Stimulated activated CD4-positive, alpha-beta T cell treated with anti-CD3 and anti-CD28 coated beads, Interleukin-12 subunit alpha, Interleukin-12 subunit beta, amount 100 ng/mL, for 4 hours (primary cell): ENCODE measurements around the gene POLR3C.

Source experiments
- DNase-seq: peaks from one replicate; pipeline ENCODE4 v3.0.0-alpha.2; 2020

Gene POLR3C

DNA sequence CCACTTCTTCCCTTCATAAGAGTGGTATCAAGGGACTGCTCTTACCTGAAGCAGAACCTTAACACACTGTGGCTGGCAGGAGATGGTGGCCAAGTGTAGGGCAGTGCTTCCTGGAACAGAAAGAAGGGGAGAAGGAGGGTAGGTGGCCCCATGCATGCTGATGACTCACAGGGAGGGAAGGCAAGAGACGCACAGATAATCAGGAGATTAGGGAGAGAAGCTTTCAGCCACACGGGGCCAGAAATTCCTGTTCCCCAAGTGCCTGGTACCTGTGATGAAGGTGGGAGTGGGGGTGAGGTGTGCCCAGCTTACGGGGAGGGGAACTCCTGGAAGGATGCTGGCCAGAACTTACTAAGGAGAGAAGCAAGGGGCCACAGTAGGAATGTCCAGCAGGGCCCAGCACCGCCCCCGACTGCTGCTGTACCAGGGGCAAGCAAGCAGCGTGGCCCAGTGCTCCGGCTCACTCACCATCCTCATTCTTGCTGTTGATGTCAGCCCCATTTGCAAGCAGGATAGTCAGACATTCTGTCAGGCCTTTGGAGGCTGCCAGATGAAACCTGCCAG is 54.0 kb downstream of the POLR3C start:
- DNase-seq, result no peak

GRCh38 chr1:145878724-145879123 is 54.7 kb downstream of the POLR3C start:
- no peak for DNase-seq

DNA sequence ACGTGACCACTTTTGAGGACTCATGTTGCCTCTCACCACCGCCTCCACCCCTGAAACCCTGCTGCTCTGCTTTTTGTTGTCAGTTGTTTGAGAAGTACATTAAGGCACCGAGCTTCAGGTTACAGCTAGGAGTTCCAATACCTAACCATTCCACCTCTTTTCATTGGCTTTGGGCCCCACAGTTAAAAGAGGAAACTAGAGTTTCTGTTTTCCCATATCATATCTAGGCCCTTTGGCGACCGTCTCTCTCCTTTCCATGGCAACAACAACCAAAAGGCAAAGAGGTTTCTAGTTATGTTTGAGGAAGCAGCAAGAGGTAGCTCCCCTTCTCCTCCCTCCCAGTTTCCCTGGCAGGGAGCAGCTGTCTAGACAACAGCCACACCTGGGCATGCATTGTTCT is 55.8 kb downstream of the POLR3C start:
- no peak for DNase-seq

DNA sequence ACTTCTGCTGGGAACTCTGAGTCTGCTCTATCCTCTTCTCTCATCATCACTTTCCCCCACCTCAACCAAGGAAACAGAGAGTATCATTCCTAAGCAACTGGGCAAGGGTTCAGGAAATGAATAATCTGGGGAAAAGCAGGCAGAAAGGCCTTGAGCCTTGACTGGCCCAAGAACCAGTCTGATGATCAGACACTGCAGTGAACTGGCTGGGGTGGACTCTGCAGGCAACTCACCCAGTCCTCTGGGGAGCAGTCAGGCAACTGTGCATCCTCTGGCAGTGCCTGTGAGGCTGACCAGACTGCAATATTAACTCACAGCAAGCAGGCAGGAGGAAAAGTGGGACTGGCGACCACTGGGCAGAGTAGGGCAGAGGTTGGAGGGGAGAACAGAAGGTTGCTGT is 60.7 kb downstream of the POLR3C start:
- DNase-seq, result no peak

GRCh38 chr1:145885738-145886287 is 61.8 kb downstream of the POLR3C start, which contains the start of gene ANKRD35:
ANKRD35 (minus strand) TSS chr1:145885866; CDS start chr1:145885758, 108 bp downstream.
- peak; percentile 84 for DNase-seq

- DNase-seq, result no peak
Measured at GRCh38 chr1:145886390-145886789, 62.4 kb downstream of the POLR3C start.

GRCh38 chr1:145886816-145887215 is 62.8 kb downstream of the POLR3C start:
- no peak for DNase-seq

DNA sequence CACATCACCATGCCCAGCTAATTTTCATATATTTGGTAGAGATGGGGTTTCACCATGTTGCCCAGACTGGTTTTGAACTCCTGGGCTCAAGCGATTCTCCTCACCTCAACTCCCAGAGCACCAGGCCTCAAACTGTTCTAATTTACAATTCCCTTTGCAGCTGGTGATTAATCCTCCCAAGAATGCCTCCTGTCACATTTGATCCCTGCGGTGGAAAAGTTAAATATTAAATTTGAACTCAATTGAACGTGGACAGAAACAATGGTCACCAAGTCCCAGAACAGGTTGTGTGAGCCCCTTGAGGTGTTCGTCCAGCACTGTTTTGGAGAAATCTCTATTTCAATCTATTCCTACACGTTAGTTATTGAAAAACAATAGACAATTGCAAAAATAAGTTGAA is 63.6 kb downstream of the POLR3C start:
- DNase-seq, result no peak

GRCh38 chr1:145889722-145890121 is 65.7 kb downstream of the POLR3C start:
- no peak for DNase-seq

GRCh38 chr1:145891143-145891542 is 67.1 kb downstream of the POLR3C start:
- DNase-seq, result no peak

- DNase-seq, result peak; percentile 42
Measured at GRCh38 chr1:145891587-145892485, 67.8 kb downstream of the POLR3C start.

DNA sequence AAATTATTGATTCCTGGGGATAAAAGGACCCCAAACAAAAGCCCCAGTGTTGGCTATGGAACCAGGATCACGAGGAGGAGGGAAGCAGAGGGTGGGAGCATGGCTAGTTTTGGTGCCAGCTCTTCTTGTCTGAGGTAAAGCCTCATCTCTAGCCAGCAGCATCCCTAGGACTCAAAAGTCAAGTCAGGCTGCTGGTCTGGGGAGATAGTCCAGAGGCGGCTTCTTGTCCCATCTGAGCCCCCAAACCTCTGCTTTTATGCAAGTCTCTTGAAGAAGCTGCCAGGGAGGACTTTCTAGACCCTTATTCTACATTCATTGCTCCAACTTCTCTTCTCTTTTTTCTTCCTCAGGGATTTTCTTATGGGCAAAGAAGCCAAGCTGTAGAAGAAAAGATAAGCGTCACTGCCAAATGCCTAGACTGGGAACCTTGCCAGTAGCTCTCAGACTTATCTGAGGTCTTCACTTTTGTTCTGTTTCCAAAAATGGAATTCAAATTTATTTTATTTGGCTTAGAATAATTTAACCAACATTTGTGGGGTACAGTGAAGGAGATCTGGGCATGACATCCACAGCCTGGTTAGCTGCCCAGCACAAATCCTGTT is 68.6 kb downstream of the POLR3C start:
- no peak for DNase-seq

GRCh38 chr1:145893306-145894055 is 69.5 kb downstream of the POLR3C start:
- DNase-seq, result no peak
